Stimulated activated CD4-positive, alpha-beta T cell treated with anti-CD3 and anti-CD28 coated beads, Interleukin-15, amount 100 ng/mL, for 1 hour (primary cell): Measurements from ENCODE around the gene BRAT1.

Source experiments
- DNase-seq, 2 donors: peaks; one replicate each; pipeline ENCODE4 v3.0.0-alpha.2; 2020; ENCODE audit warnings: low read depth in 1 of 2, low spot score in 1 of 2

BRAT1 gene

DNA sequence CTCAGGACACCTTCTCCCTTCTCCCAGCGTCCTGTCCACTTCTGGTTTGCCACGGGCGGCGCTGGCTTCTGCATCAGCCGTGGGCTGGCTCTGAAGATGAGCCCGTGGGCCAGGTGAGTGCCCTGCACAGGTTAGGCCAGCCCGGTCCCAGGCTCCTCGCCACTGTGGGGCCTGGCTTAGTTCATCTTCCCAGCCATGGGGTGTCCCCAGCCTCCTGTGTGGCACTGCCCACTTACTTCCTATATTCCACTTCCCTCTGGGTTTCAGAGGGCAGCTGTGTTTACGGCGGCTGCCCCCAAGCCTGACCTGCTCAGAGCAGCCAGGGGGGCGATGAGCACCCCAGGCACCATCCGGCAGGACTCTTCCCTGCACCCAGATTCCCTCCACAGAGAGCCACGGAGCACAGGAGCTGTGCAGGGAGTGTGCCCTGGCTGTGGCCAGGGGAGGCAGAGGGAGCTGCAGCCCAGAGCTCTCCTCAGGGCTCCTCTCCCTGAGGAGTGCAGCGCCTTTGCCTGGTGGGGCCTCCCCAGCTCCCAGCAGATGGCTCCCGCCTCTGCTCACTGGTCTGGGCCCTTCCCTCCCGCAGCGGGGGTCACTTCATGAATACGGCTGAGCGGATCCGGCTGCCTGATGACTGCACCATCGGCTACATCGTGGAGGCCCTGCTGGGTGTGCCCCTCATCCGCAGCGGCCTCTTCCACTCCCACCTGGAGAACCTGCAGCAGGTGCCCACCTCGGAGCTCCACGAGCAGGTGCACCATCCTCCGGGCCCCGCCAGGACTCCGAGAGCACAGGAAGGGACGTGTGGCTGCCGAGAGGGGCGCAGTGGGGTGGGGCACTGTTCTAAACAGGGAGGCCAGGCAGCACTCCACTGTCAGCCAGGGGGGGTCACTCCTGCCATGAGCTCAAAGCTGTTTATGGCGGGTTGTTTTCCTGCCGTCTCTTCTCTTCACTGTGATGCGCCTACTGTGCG, 29.4 kb downstream of the BRAT1 start:
- no peak for DNase-seq

DNA sequence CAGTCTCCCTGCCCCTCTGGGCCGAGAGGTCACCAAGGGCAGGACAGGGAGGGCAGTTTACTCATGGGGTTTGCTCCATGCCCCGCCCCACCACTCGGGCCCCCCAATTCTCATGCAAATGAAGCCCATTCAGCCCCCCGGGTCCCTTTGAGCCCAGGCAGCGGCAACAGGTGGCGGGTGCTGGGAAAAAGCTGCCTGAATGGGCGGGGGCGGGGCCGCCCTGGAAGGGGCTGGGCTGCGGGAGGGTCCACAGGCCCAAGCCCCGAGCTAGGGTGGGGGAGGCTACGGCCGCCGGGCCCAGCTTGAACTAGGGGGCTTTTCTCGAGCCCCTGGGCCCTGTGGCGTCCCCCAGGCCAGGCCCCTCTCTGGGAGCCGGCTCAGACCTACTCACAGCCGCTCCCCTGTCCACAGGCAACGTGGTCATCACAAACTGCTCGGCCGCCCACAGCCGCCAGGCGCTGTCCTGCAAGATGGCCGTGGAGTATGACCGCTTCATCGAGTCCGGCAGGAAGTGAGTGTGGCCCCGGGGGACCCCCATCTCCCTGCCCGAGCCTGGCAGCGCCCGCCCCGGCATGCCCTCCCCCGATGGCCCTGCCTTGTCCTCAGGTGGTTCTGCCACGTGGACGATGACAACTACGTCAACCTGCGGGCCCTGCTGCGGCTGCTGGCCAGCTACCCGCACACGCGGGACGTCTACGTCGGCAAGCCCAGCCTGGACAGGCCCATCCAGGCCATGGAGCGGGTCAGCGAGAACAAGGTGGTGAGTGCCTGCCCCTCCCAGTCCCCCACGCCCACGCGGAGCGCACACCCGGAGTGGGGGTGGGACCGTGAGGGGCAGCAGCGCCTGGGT, 30.3 kb downstream of the BRAT1 start:
- DNase-seq = no peak

DNA sequence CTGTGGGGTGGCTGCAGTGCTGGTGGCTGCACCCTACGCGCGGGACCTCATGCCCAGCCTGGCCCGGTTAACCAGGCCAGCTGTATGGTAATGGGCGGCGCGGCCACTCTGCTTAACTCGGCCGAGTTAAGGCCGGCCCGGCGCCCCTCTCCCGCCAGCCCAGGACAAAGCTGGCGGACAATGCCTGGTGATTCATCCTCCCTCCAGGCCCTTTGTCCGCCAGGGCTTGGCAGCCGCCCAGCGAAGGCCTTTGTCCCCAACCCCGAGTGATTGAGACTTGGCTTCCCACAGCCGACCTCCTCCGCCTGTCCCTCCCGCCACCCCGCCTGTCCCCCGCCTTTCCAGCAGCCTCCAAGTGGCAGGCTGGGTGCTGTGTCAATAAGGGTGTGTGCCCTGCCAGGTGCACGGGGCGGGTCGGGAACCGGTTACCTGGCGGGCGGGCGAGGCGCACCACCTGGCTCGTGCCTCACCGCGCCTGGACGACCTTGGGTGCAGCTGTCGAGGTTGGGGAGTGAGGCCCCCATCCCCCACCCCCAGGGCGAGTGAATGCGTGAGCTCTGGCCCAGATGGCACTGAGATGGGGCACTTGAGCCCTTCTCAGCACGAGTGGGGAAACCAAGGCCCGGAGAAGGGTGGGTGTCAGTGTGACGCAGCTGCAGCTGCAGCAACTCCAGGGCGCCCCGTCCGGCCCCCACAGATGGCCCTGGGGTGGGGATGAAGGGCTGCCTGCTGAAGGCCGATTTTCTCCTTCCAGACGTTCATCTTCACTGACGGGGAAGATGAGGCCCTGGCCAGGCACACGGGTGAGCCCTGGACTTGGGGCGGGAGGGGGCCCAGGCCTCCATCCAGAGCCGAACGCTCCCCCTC, 31.1 kb downstream of the BRAT1 start:
- no peak for DNase-seq

DNA sequence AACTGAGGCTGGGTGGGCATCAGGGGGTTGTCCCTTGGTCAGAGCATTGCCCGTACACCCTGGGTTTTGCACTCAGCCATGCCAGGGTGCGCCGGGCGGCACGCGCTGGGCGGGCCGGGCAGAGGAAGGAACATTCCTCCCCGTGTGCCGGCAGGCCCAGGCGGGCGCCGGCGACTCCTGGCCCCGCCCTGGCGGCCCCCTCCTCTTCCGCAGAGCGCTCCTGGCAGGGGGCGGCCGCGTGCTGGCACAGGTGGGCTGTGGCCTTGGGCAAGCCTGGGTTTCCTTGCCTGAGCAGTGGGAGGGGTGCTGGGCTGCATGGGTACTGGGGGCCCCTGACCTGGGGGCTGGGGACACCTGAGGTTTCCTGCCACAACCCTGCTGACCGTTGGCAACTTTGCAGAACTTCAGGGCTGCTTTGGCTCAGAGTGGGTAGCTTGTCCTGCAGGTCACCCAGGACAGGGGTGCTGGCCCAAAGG, 31.8 kb downstream of the BRAT1 start:
- no peak for DNase-seq

DNA sequence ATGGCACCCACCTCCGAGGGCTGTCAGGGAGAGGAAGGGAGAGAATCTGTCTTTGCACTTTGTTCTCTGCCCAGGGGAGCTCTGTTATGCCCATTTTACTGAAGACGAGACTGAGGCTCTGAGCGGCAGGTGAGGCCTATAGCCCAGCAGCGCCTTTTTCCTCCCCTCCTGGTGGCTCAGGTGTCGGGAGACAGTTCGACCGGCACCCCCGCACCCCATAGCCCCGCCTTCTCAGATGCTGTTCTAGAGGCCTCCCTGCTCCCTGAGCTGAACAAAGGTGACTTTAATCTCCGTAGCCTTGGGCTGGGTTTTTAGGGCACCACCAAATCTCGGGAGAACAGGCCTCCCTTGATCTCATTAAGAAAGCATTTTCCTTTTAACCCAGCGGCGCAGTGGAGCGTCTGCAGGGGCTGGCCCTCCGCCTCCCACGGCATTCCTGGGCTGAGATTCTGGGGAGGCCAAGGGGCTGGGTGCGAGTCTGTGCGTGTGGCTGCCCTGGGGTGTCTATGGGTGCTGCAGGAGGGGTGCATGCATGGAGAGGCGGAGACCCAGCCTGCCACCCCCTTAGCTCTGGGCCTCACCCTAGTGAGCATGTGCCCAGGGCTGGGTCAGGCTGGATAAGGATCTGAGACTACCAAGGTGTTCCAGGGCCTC, 32.4 kb downstream of the BRAT1 start:
- no peak for DNase-seq

DNA sequence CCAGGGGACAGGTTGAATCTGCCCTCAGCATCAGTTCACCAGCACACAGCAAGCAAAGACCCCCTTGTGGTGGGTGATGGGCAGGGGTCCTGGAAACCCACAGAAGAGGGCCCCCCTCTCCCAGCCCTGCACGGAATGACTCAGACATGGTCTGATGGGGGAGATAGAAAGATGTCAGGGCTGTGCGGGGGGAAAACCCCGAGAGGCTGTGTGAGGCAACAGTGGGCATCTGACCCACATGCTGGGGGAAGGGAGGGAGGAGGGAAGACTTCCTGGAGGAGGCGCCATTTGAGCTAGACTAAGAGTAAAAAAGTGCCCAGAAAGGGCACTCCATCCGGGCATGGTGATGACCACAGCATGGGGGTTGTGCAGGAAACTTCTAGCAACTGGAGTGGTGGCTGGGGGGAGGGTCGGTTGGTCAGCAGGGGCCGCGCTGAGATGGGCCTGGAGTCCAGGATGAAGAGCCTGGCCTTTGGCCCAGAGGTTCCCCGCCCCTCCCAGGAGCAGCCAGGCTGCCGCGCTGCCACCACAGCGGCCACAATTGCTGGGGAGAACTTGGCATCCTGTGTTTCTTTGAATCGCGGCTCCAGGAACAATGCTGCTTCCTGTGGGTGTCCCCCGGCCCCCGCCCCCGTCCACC, 33.3 kb downstream of the BRAT1 start:
- DNase-seq = peak; percentile 45 to 48

DNA sequence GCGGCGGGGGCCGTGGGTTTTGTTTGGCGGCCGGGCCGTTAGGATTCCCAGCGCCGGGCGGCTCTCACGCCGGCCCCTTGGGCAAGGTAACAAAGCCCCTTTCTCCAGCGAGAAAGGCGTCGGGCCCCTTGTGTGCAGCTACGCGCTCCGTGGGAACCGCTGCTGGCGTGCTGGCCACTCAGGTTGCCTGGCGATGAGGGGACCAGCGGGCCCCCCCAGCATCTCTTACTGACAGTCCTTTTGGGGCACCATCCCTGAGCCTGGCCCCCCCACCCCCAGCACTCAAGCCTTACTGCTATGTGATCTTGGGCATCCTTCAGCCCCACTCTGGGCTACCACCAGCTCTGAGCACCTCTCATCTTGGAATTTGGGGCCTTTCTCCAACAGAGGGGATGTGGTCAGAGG, 34.0 kb downstream of the BRAT1 start:
- no peak for DNase-seq

DNA sequence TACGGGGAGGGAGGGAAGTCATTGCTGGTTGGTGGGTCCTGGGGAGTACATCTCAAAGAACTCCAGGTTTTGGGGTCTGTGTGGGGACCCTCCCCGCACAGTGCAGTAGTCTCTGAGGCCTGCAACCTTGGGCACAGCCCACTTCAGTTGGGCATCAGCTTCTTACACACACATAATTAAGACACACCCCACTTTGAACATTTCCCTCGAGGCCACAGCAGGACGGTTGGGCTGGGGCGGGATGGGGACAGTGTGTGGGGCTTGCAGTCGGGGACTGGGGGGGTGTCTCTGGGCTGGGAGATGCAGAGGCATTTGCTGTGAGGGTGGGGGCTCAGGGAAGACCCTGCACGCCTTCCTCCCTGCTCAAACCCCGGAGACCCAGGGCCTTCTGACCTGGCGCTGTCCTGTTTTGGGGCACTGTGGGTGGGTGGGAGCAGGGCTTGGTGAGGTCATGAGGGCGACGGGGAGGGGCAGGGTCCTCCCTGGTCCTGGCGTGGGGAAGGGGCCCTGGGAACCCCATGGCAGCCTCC, 34.5 kb downstream of the BRAT1 start:
- DNase-seq = no peak

DNA sequence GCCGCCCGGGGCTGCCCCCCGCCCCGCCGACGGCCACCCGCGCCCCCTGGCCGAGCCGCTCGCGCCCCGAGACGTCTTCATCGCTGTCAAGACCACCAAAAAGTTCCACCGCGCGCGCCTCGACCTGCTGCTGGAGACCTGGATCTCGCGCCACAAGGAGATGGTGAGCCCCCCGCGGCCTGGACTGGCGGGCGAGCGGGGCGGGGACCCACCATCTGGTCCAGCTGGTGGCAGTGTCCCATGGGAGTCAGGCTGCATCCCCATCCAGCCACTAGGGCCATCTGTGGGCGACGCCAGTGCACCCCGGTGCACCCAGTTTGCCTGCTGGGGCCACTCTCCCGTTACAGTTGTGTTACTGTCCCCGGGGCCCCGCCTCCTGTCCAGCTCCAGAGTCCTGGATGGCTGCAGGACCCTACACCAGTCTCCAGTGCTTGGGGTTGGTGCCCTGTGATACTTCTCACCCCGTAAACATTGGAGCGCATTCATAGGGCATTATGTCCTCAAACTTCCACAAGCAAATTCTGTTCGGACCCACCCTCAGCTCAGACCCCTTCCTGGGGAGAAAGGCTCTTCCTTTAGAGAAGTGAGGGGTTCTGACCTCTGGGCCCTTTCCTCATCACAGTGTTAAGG, 35.1 kb downstream of the BRAT1 start:
- no peak for DNase-seq

DNA sequence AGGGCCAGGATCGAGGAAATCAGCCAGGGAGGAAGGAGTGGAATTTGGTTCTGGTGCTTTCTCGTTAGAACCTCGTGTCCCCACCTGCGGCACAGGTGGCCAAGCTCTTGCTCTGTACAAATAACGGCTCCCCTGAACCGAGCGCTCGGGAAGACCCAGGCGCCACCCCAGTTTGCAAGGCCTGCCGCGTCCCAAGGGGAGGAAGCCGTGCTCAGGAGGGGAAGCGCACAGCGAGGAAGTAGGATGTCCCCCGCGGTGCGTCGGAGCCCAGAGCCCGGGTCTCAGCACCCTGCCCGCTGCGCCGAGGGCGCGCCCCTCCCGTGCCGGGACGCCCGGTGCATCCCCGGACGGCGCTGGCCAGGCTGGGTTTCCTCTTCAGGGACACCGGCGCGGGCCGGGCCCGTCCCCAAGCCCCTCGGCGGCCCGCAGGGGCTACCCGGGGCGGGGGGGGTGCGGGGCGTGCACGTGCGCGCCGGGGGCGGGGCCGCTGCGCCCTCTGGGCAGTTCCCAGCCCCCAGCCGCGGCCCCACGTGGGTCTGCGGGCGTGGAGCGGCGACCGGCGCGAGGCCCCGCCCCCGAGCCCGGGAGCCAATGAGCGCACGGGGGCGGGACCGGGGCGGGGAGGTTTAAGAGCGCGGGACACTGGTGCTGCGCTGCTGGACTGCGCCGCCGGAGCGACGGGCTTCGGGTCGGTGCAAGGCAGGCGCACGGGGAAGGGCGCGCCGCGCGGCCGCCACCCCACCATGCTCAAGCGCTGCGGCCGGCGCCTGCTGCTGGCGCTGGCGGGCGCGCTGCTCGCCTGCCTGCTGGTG, 36.0 kb downstream of the BRAT1 start, which contains the start of gene LFNG:
Gene LFNG (plus strand): TSS at position 656 of the 812 bp plus-strand sequence. CDS start 88 bp downstream, at position 744.
- peak; percentile 76 to 81 for DNase-seq

DNA sequence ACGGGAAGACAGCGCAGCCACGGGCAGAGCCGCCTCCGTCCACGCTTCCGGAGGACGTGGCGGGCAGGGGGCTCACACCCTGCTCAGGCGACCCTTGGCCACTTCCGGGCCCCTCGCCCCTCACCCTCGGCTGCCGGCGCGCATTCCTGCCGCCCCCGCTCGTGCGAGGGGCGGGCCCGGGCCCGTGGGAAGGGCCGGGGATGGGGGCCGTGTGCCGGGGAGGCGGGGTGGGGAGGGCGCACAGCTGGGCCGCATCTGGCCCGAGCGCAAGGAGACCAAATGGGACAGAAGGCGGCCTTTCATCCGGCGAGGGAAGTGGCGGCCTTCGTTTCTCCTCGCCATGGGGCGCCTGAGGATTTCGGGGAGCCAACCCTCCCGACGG, 36.6 kb downstream of the BRAT1 start:
- no peak for DNase-seq

DNA sequence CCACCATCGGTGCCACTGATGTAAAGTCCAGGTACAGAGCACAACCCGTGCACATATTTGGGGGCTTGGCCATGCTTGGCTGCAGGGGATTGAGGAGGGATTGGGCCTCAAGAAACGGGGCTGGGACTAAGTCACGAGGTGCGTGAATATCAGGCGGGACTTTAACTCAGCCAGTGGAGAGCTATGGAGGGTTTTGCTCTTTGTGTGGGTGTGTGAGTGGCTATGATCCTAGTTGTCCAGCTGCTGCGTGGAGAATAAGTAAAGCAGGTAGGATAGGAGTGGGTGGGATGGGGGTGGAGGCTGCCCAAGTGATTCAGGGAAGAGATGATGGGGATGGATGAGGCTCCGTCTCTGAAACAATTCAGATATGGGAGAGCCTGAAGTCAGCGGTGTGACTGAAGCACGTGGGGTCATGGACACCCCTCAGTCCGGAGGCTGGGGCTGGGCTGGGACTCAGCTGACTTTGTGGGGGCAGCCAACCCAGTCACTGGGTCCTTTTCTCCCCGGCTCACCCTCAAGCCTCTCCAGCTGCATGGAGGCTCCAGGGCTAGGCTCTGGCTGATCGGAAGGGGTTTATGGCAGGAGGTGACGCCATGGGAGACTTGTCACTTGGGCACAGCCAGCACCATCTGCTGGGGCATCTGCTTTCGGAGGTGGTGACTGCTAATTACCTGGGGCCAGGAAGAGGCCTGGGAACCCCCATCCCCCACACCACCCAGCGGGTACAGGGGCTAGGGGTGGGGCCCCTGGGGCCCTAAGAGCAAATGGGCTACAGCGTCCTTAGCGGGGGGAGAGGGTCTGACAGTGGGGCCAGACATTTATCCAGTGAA, 37.4 kb downstream of the BRAT1 start:
- no peak for DNase-seq

DNA sequence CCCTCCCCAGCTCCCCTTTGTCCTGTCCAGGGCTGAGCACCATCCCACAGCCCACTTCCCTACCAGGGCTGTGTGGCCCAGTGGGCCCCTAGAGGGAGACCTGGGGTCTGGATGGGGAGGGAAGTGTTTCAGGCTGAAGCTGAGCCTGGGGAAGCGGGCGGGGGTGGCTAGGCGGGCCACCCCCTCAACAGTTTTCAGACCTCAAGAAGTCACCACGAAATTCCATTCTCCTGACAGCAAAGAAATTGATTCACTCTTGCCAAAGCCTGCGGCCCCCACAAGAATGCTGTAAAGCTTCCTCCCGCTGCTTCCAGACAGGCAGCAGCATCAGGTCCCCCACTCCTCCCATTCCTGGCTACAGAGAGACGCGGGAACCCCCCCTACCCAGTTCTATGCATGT, 38.3 kb downstream of the BRAT1 start:
- no peak for DNase-seq

DNA sequence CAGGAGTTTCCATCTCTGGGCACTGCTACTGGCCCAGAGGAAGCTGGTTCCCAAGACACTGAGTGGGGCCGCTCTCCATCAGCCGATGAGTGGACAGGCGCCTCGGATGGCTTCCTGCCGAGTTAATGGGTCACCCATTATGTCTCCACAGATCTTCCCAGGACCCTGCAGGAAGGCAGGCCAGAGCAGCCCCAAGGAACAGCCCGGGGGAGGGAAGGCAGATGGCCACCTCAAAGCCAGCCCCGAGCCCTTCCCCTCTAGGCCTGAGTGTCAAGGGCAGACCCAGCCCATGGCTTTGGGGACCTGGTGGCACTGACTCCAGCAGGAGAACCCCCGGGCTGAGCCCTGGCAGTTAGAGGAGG, 39.1 kb downstream of the BRAT1 start:
- no peak for DNase-seq

DNA sequence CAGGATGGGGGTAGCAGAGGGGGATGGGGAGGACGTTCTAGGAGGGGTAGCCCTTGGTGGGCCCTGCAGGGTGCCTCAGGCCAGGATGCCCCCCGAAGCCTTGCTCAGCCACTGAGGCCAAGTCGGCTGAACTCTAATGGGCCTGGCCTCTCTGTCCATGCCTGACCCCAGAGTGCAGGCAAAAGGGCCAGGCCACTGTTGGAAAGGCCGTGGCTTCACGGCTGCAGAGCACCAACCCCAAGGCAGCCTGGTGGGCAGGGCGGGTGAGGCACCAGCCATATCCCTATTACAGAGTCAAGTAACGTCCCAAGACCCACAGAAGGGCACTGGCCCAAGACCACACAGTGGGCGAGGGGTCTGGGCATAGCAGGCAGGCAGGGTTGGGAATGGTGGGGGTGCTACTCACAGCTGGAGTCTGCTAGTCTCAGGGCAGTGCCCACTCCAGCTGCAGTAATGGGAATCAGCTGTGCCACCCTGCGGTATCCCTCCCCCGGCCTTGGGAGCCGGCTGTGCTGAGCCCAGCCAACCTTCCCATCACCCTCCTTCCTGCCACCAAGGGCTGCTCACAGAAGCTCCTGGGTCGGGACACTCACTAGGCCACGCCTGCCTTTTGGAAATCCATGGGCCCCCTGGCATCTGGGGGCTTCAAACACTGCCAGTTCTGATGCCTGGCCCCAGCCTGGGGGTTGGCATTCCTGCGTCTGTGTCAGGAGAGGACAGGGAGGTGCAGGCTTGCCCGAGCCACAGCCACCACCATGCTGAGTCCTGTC, 39.7 kb downstream of the BRAT1 start:
- no peak for DNase-seq

DNA sequence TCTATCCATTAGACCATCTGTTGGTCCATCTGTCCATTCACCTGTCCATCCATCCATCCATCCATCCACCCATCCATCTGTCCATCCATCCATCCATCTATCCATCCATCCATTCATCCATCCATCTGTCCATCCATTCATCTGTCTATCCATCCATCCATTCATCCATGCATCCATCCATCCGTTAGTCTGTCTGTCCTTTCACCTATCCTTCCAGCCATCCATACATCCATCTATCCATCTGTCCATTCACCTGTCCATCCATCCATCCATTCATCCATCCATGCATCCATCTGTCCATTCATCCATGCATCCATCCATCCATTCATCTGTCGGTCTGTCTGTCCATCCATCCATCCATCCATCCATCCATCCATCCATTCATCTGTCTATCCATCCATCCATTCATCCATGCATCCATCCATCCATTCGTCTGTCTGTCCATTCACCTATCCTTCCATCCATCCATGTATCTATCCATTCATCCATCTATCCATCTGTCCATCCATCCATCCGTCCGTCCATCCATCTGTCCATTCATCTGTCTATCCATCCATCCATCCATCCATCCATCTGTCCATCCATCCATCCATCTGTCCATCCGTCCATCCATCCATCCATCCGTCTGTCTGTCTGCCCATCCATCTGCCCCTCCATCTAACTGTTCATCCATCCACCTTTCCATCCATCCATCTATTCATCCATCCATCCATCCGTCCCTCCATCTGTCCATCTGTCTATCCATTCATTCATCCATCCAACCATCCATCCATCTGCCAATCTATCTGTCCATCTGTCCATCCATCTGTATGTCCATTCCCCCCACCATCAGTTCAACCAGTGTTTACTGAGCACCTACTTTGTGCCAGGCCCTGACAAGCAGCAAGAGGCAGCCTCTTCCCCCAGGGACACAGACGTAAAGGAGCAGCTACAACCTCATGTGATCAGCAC, 40.6 kb downstream of the BRAT1 start:
- no peak for DNase-seq
